ENCODE results near the gene AKAP6. TPM values are rescaled to one million over a fixed set of nuclear protein-coding genes. Genes with fewer than 3 reads are reported as not detected.

AKAP6 gene
- total and polyA plus RNA-seq, 2 of the 8 experiments (the other 6 are each of a cell fraction or from before 2014, with no cell fraction given) = 0.09 to 0.89 TPM

DNA sequence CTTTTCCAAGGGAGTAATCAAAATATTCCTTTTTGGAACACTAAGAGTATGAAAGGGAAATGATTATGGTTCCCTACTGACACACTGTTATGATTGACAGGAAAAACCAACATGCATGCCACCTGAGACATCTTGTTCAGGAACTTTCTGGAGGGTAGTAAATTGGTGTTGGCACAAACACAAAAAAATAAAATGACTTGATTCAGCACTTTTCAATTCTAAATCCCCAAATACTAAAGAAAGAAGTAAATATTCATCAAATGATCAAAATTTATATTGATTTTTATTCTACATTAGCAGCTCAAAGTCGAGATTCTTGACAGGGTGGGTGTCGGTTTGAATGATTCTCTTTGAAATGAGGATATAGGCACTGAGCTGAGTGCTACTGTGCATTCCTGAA lies 338.2 kb downstream of the AKAP6 start:
- Histone ChIP-seq H2BK120ac (replicated peaks; ENCODE audit: low read depth, low read length) (no peak overlapping the region), H3K23ac (ENCODE audit: insufficient read length) (no peak overlapping the region), H3K23me2 (ENCODE audit: low read depth, low read length) (no peaks in the 10 kb centered on the region), H3K4ac (replicated peaks; ENCODE audit: insufficient read length, low read depth, low read length) (no peak overlapping the region), H4K5ac (ENCODE audit: insufficient read length, low read depth, low read length) (no peak overlapping the region), H3K36me3 (ENCODE audit: control insufficient read depth in 2 of 4, insufficient read depth in 4 of 4, low read length in 3 of 4) (no peaks in the 10 kb centered on the region), H2BK15ac (ENCODE audit: low read length) (no peak overlapping the region), H3K9ac (replicated peaks in 1 of 4; ENCODE audit: extremely low read depth in 1 of 4, low read depth in 3 of 4, low read length in 3 of 4) (no peak overlapping the region), H2BK20ac (ENCODE audit: low read length) (no peak overlapping the region), H3K9me3 (ENCODE audit: insufficient read depth in 2 of 2, low read depth in 1 of 2, low read length in 1 of 2) (no peaks in the 10 kb centered on the region), H4K8ac (ENCODE audit: extremely low read depth, insufficient read depth, low read length) (no peak overlapping the region), H4K20me1 (replicated peaks in 1 of 2; ENCODE audit: control insufficient read depth in 1 of 2, insufficient read depth in 2 of 2, low read length in 2 of 2) (no peaks in the 10 kb centered on the region), H2AFZ (ENCODE audit: low read length) (no peak overlapping the region), H3K18ac (ENCODE audit: extremely low read depth, low read length) (no peak overlapping the region), H3K14ac (ENCODE audit: insufficient read length) (no peak overlapping the region), H3K4me1 (replicated peaks in 1 of 4; ENCODE audit: control insufficient read depth in 3 of 4, insufficient read depth in 4 of 4, low read length in 3 of 4) (peaks cover 0 to 3% (median 1%) of the 10 kb centered on the region in 4 experiments; a peak in 2 of 7 replicates), H3K4me2 (ENCODE audit: insufficient read depth in 1 of 2, low read depth in 2 of 2, low read length in 2 of 2) (no peak overlapping the region), H3K4me3 (ENCODE audit: extremely low read depth in 1 of 4, insufficient read depth in 2 of 4, low read depth in 3 of 4, low read length in 4 of 4) (no peak overlapping the region), H3K27me3 (replicated peaks in 1 of 4; ENCODE audit: control insufficient read depth in 3 of 4, extremely low read depth in 1 of 4, insufficient read depth in 3 of 4, low read length in 3 of 4) (no peaks in the 10 kb centered on the region), H2BK12ac (ENCODE audit: low read depth, low read length) (no peak overlapping the region), H3K79me2 (ENCODE audit: control insufficient read depth in 1 of 2, insufficient read depth in 2 of 2, low read length in 2 of 2) (no peaks in the 10 kb centered on the region), H3K79me1 (ENCODE audit: low read depth, low read length) (no peaks in the 10 kb centered on the region), H4K91ac (replicated peaks; ENCODE audit: insufficient read length, low read length) (no peak overlapping the region), H2BK5ac (ENCODE audit: low read depth, low read length) (no peak overlapping the region), H2AK5ac (ENCODE audit: low read depth, low read length) (no peak overlapping the region), H3K27ac (ENCODE audit: low read depth, low read length) (no peak overlapping the region), H3K56ac (replicated peaks; ENCODE audit: insufficient read length, low read depth, low read length) (no peak overlapping the region)
- CTCF ChIA-PET (ENCODE audit: partially characterized antibody) = no interaction called here
- 93% methylated on average over 2 of the region's 2 CpGs; no CpG with 5 or more reads in 1 of the 2 experiments for WGBS, 2 experiments (ENCODE audit: extremely low coverage in 1 of 2, insufficient coverage in 1 of 2, insufficient read length in 1 of 2, insufficient replicate concordance in 2 of 2, low coverage in 1 of 2, low lambda C conversion rate in 2 of 2, missing lambda C conversion rate in 1 of 2)
- DNase-seq (ENCODE audit: low read depth in 1 of 2, low spot score in 2 of 2) (no peak), FAIRE-seq (no peak)
- TF ChIP-seq POLR2A (IDR thresholded peaks at IDR 0.05; ENCODE audit: control extremely low read depth in 1 of 2, low read depth in 2 of 2, low read length in 2 of 2) = no peak
- POLR2A ChIA-PET (ENCODE audit: partially characterized antibody) = no interaction called here
